Dedifferentiated amniotic fluid mesenchymal stem cell (primary cell): ENCODE results near the gene GRIK4.

Experiments
- DNase-seq: peaks from one replicate; pipeline ENCODE4 v3.0.0-alpha.2; 2016; ENCODE audit errors: extremely low spot score

The GRIK4 gene

GRCh38 chr11:120881596-120881995 lies 370.0 kb downstream of the GRIK4 start:
- no peak for DNase-seq

- no peak for DNase-seq
Observed at GRCh38 chr11:120882175-120882574, 370.6 kb downstream of the GRIK4 start.

GRCh38 chr11:120883404-120884080 lies 372.0 kb downstream of the GRIK4 start:
- DNase-seq, result no peak

GRCh38 chr11:120884154-120885020 lies 372.8 kb downstream of the GRIK4 start:
- DNase-seq, result no peak

- DNase-seq, result no peak
Observed at GRCh38 chr11:120890609-120891320, 379.2 kb downstream of the GRIK4 start.

DNA sequence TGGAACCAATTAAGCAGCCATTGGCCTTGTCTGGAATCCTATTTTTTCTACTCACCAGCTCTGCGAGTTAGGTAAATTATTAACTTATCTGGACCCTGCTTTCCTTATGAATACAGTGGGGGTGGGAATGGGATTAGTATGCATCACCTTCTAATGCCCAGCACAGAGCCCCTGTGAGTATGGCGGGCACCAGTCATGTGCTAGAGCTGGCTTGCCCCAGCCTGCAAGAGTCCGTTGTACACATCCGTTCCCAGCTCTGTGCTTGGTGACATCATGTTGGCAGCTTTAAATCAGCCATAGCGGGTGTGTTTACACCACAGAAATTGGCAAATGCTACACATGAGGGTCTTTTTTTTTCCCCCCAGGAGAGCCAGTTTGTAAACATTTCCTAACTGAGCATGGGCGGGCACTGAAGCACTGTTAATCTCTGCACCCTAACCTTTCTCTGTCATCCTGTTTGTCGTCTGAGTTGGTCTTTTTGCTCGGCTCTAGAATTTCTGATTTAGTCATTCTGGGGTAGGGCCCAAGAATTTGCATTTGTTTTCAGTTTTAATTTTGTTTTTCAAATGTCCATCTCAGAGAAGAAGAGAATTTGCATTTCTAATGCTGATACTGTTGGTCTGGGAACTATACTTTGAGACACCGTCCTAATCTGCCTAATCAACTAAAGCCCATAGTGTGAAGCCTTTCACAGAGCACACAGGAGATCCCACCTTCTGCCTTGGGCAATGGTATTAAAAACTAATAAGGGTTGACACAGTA lies 382.1 kb downstream of the GRIK4 start:
- DNase-seq, result no peak

DNA sequence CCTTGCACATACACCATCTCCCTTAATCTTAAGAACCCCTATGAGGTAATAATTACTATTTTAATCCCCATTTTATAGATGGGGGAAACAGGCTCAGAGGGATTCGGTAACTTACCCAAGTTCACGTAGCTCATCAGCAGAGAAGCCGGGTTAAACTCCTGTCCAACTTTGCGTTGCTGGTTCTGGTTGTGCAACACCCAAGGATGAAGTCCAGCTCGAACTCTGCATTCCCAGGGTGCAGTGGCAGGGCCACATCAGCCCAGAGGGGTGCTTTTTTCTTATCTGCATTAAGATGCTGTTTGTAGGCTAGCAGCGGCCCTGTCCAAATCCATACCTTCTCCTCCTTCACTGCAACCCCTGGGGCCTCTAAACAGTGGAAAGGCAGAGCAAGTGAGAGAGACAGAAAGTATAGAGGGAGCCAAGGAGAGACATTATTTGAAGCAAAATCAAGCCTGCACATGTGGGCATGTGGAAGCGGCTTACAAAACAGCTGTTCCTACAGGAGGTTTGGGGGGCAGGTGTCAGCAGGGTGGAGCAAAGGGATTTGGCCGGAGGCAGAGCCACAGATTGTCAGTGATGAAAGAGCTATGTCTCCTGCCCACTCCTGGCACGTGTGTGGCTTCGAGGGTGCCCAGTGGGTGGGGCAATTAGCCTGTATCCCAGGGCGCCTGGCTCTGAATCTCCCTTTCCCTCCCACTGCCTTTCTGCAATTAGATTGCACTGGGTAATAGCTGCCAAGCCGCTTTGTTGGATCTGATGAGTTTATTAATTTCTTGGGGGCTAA lies 382.8 kb downstream of the GRIK4 start:
- DNase-seq, result no peak

GRCh38 chr11:120896687-120897086 lies 385.1 kb downstream of the GRIK4 start:
- DNase-seq, result no peak

GRCh38 chr11:120898568-120898967 lies 387.0 kb downstream of the GRIK4 start:
- DNase-seq, result no peak

DNA sequence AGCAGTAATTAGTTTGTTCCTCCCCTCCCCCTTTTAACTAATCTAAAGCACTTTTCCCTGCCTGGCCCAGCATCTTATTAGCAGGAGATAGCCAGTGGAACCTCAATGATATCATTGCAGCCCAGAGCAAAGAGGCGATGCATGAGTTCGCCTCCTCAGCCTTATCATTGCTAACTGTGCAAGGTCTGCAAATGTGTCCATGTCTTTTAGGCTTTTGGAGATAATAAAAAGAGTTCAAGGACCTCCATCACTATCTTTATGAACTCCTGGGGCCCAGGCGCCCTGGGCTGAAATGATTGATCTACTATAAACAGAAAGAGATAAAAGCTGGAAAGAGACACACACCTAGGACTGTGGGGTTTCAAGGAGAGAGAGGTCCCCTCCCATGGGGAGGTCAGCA lies 388.2 kb downstream of the GRIK4 start:
- DNase-seq, result no peak

- DNase-seq, result no peak
Observed at GRCh38 chr11:120900643-120901042, 389.1 kb downstream of the GRIK4 start.

- no peak for DNase-seq
Observed at GRCh38 chr11:120903686-120904085, 392.1 kb downstream of the GRIK4 start.

- DNase-seq, result no peak
Observed at GRCh38 chr11:120904116-120904515, 392.6 kb downstream of the GRIK4 start.

DNA sequence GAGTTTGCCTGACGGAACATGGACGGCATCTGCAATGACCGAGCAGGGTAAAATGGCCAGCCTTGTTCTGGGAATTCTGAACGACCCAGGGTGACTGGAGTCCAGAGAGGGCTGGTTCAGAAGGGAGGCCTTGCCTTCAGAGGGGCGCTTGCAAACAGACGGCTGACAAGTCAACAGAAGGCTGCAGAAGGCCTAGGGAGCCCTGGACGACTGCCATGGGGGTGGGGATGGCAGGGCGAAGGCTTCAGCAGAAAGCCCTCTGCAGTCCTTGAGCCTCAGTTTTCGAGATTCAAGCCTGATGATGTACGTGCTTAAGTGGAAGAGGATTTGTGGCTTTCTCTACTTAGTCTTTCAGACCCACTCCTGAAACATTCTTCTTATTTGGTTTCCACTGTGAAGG lies 395.2 kb downstream of the GRIK4 start:
- no peak for DNase-seq

GRCh38 chr11:120907971-120908370 lies 396.4 kb downstream of the GRIK4 start:
- DNase-seq, result no peak

GRCh38 chr11:120908461-120909181 lies 397.1 kb downstream of the GRIK4 start:
- DNase-seq, result no peak

GRCh38 chr11:120909676-120910416 lies 398.3 kb downstream of the GRIK4 start:
- DNase-seq, result no peak

DNA sequence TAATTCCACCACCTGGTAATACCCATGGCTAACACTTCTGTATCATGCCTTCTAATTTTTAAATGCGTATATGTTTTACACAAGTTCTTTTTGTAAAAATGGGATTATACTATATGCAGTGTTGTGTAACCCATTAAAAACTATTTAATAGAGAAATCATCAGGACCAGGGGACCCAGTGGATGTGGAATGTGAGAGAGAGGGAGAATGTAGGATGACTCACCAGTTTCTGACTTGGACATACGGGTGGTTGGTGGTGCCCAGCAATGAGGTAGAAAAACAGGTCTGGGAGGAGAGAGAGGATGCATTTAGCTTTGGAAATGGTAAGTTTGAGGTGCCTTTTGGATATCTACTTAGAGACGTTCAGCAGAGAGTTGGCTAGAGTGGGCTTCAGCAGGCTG lies 400.4 kb downstream of the GRIK4 start:
- no peak for DNase-seq

DNA sequence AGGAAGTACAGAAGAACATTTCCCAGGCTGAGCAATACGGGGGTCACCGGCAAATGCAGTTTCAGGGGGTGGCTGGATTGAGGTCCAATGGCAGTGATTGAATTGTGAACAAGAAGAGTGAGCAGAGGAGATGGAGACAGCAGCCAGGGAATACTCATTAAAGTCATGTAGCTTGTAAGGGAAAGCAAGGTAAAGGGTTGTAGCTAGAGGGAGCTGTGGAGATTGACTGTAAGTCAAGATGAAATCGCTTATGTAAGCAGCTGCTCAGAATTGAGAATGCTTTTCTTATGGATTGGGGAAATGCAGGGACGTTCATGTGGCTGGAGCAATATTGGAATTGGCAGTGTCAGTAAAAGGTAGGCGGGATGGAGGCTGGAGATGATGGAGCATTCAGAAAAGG lies 401.0 kb downstream of the GRIK4 start:
- DNase-seq, result no peak

DNA sequence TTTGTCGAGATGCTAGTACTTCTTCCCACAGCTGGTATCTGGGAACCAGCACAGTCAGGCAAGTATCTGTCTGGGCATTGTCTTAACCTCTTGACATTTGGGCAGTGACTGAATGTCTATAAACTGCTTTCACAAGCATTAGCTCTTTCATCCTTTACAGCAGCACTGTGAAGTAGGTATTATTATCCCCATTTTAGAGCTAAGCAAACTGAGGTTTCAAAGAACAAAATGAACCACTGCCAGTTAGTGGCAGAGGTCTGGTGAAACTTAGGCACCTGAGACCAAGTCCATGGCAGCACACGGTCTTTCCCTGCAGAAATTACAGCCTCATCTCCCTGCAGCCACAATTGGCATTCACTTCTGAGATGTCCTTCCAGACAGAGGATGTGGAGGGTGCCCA lies 401.4 kb downstream of the GRIK4 start:
- DNase-seq, result no peak
